ENCODE data around the gene SLC32A1. TPM values are rescaled to one million over a fixed set of nuclear protein-coding genes. Genes with fewer than 3 reads are reported as not detected.

SLC32A1 gene
- total RNA-seq, 1 experiment from 2014 or later = not detected

DNA sequence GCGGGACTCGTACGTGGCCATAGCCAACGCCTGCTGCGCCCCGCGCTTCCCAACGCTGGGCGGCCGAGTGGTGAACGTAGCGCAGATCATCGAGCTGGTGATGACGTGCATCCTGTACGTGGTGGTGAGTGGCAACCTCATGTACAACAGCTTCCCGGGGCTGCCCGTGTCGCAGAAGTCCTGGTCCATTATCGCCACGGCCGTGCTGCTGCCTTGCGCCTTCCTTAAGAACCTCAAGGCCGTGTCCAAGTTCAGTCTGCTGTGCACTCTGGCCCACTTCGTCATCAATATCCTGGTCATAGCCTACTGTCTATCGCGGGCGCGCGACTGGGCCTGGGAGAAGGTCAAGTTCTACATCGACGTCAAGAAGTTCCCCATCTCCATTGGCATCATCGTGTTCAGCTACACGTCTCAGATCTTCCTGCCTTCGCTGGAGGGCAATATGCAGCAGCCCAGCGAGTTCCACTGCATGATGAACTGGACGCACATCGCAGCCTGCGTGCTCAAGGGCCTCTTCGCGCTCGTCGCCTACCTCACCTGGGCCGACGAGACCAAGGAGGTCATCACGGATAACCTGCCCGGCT, 3.4 kb downstream of the SLC32A1 start:
- Histone ChIP-seq H3K4me1 (ENCODE audit: control insufficient read depth in 1 of 2, insufficient read depth in 2 of 2, low read length in 2 of 2) (peaks cover 4 to 21% of the 10 kb centered on the region in 2 experiments; a peak in 3 of 4 replicates), H3K9ac (ENCODE audit: low read length) (no peak overlapping the region), H3K27ac (ENCODE audit: low read depth, low read length) (no peak overlapping the region), H3K9me3 (ENCODE audit: control insufficient read depth in 1 of 2, insufficient read depth in 1 of 2, low read depth in 1 of 2, low read length in 2 of 2) (no peaks in the 10 kb centered on the region), H3K4me3 (replicated peaks in 1 of 2; ENCODE audit: low read depth in 1 of 2, low read length in 2 of 2) (no peak overlapping the region), H3K4me2 (ENCODE audit: low read length) (no peak overlapping the region), H3K36me3 (ENCODE audit: control insufficient read depth in 1 of 2, insufficient read depth in 2 of 2, low read length in 2 of 2) (no peaks in the 10 kb centered on the region), H3K9me2 (ENCODE audit: insufficient read depth) (no peaks in the 10 kb centered on the region), H2AFZ (ENCODE audit: low read depth, low read length, poor library complexity, severe bottlenecking) (no peak overlapping the region), H3K27me3 (ENCODE audit: insufficient read depth, low read length) (no peaks in the 10 kb centered on the region), H3K79me2 (ENCODE audit: insufficient read depth, low read length) (no peaks in the 10 kb centered on the region), H4K20me1 (ENCODE audit: insufficient read depth) (no peaks in the 10 kb centered on the region)
- ChIA-PET CTCF (no interaction called here), POLR2A (no interaction called here), RAD21 (ENCODE audit: low non-redundant PET in 1 of 2, low total read pairs in 2 of 2, uncharacterized antibody in 2 of 2, unreplicated experiment in 2 of 2) (no interaction called here)
- TF ChIP-seq FOSL1 (IDR thresholded peaks at IDR 0.05; ENCODE audit: low read depth) (no peak), YY1 (IDR thresholded peaks at IDR 0.05; ENCODE audit: extremely low read depth, insufficient replicate concordance, low read depth, low read length) (no peak), SIN3A (IDR thresholded peaks at IDR 0.05; ENCODE audit: low read depth) (no peak), MAX (IDR thresholded peaks at IDR 0.05) (no peak), EZH2phosphoT487 (IDR thresholded peaks at IDR 0.05; ENCODE audit: borderline replicate concordance) (no peak), ATF3 (IDR thresholded peaks at IDR 0.05) (no peak), EZH2 (IDR thresholded peaks at IDR 0.05) (no peak), EGR1 (IDR thresholded peaks at IDR 0.05; ENCODE audit: low read depth) (no peak), ZBTB33 (IDR thresholded peaks at IDR 0.05; ENCODE audit: extremely low read depth, insufficient replicate concordance, low read length) (no peak), TCF7L2 (IDR thresholded peaks at IDR 0.05; ENCODE audit: borderline replicate concordance, extremely low read depth, insufficient read depth, insufficient read length) (no peak), CTCF (IDR thresholded peaks at IDR 0.05 in 2 of 3, conservative IDR thresholded peaks at IDR 0.05 in 1 of 3; ENCODE audit: borderline replicate concordance in 1 of 3, insufficient read depth in 1 of 3, low read depth in 2 of 3, low read length in 2 of 3) (no peak), ELF1 (IDR thresholded peaks at IDR 0.05; ENCODE audit: borderline replicate concordance, low read depth) (no peak), POLR2A (IDR thresholded peaks at IDR 0.05; ENCODE audit: borderline replicate concordance, extremely low read depth, insufficient read depth, insufficient read length) (no peak), POLR2AphosphoS5 (IDR thresholded peaks at IDR 0.05; ENCODE audit: low read depth, low read length) (no peak), CEBPB (IDR thresholded peaks at IDR 0.05; ENCODE audit: low read depth) (no peak), ZFX (IDR thresholded peaks at IDR 0.05) (no peak), SP1 (IDR thresholded peaks at IDR 0.05; ENCODE audit: low read depth) (no peak), JUND (IDR thresholded peaks at IDR 0.05) (no peak), RAD21 (IDR thresholded peaks at IDR 0.05; ENCODE audit: low read depth) (no peak)
- BruUV-seq (replicated peaks) = no TSS peak
- intact Hi-C loops (cut with micrococcal nuclease) = no loop called here
- no peak for ATAC-seq
- DNase-seq (ENCODE audit: low read depth, low spot score) = no peak
